Glutamatergic neuron (in vitro differentiated cells): ENCODE results near the gene NEK7. TPM values are rescaled to one million over a fixed set of nuclear protein-coding genes. Genes with fewer than 3 reads are reported as not detected.
A peak's percentile ranks its signal among the peaks of the same experiment; 100 is the strongest.

ENCODE experiments used
- DNase-seq: peaks from one replicate; pipeline ENCODE4 v3.0.0; 2022
- H3K27ac Mint-ChIP-seq: one replicate; pipeline ENCODE4 v1.8.0; 2020; ENCODE audit warnings: mild to moderate bottlenecking, mixed read lengths, inconsistent platforms; ENCODE audit not compliant: unreplicated experiment
- H3K27me3 Mint-ChIP-seq: one replicate; pipeline ENCODE4 v1.8.0; 2020; ENCODE audit warnings: mild to moderate bottlenecking, moderate library complexity, mixed read lengths, inconsistent platforms; ENCODE audit not compliant: unreplicated experiment
- H3K36me3 Mint-ChIP-seq: one replicate; pipeline ENCODE4 v1.8.0; 2020; ENCODE audit warnings: mild to moderate bottlenecking, mixed read lengths, inconsistent platforms; ENCODE audit not compliant: unreplicated experiment
- H3K4me1 Mint-ChIP-seq: one replicate; pipeline ENCODE4 v1.8.0; 2020; ENCODE audit warnings: mild to moderate bottlenecking, low read depth, mixed read lengths, inconsistent platforms; ENCODE audit not compliant: unreplicated experiment
- H3K4me3 Mint-ChIP-seq: one replicate; pipeline ENCODE4 v1.8.0; 2020; ENCODE audit warnings: mild to moderate bottlenecking, mixed read lengths, inconsistent platforms; ENCODE audit not compliant: unreplicated experiment
- H3K9me3 Mint-ChIP-seq: one replicate; pipeline ENCODE4 v1.8.0; 2020; ENCODE audit warnings: mild to moderate bottlenecking, moderate library complexity, mixed read lengths, inconsistent platforms; ENCODE audit not compliant: unreplicated experiment
- CTCF ChIP-seq: fragments of 200-600 bp; sonication (generic); IDR thresholded peaks from one replicate; pipeline ENCODE4 v1.5.0; 2021; ENCODE audit not compliant: partially characterized antibody, unreplicated experiment
- total RNA-seq: library from RNA; stranded (reverse); fragmentation: NEBNext Ultra II Directional; extraction: Animal tissue kit (Norgen Biotek cat#: 25700); gene quantifications from one replicate; pipeline ENCODE4 v1.2.1, GENCODE V29; 2021; ENCODE audit not compliant: unreplicated experiment

Gene NEK7
- total RNA-seq, 1 donor from 2014 or later: 11.5 TPM

GRCh38 chr1:198283222-198283621 lies 126.4 kb downstream of the NEK7 start:
- H3K4me1 Mint-ChIP-seq: peaks cover 40% of the 10 kb centered on the region
- no peak for TF ChIP-seq CTCF
- no peaks in the 10 kb centered on the region for H3K36me3 Mint-ChIP-seq
- H3K9me3 Mint-ChIP-seq: peaks cover 5% of the 10 kb centered on the region
- no peaks in the 10 kb centered on the region for H3K27me3 Mint-ChIP-seq
- H3K4me3 Mint-ChIP-seq: no peak overlapping the region
- no peak overlapping the region for H3K27ac Mint-ChIP-seq
- no peak for DNase-seq

- no peaks in the 10 kb centered on the region for H3K9me3 Mint-ChIP-seq
- peak overlapping the region; percentile 18 for H3K4me3 Mint-ChIP-seq
- peak overlapping the region; percentile 52 for H3K27ac Mint-ChIP-seq
- H3K4me1 Mint-ChIP-seq: peaks cover 52% of the 10 kb centered on the region
- H3K36me3 Mint-ChIP-seq: no peaks in the 10 kb centered on the region
- no peaks in the 10 kb centered on the region for H3K27me3 Mint-ChIP-seq
- no peak for TF ChIP-seq CTCF
- no peak for DNase-seq
Measured at GRCh38 chr1:198287916-198288315, 131.1 kb downstream of the NEK7 start.

- Mint-ChIP-seq H3K27me3 (peaks cover 2% of the 10 kb centered on the region), H3K27ac (no peak overlapping the region), H3K9me3 (peaks cover 3% of the 10 kb centered on the region), H3K4me1 (peaks cover 47% of the 10 kb centered on the region), H3K36me3 (no peaks in the 10 kb centered on the region), H3K4me3 (no peak overlapping the region)
- DNase-seq: no peak
- no peak for TF ChIP-seq CTCF
Measured at GRCh38 chr1:198290089-198290683, 133.4 kb downstream of the NEK7 start.

GRCh38 chr1:198291036-198291435 lies 134.2 kb downstream of the NEK7 start:
- H3K4me1 Mint-ChIP-seq: peaks cover 48% of the 10 kb centered on the region
- no peak for TF ChIP-seq CTCF
- H3K4me3 Mint-ChIP-seq: no peak overlapping the region
- H3K27ac Mint-ChIP-seq: no peak overlapping the region
- peaks cover 5% of the 10 kb centered on the region for H3K27me3 Mint-ChIP-seq
- no peak for DNase-seq
- H3K9me3 Mint-ChIP-seq: peaks cover 6% of the 10 kb centered on the region
- H3K36me3 Mint-ChIP-seq: no peaks in the 10 kb centered on the region

GRCh38 chr1:198291924-198292323 lies 135.1 kb downstream of the NEK7 start:
- Mint-ChIP-seq H3K36me3 (no peaks in the 10 kb centered on the region), H3K27ac (no peak overlapping the region), H3K4me3 (no peak overlapping the region), H3K27me3 (peaks cover 5% of the 10 kb centered on the region), H3K9me3 (peaks cover 6% of the 10 kb centered on the region), H3K4me1 (peaks cover 47% of the 10 kb centered on the region)
- TF ChIP-seq CTCF: no peak
- DNase-seq: no peak
